HG02981 (cell line): ENCODE results near the gene ZNF550.
"Not testable (repeated sequence)": the region's sequence is repeated elsewhere in the genome, so short reads cannot be mapped to it uniquely, and the experiment has no call there.

ENCODE experiments used
- ATAC-seq: cut with Tn5 transposase; IDR thresholded peaks from one replicate; pipeline ENCODE4 v1.9.1; 2021; ENCODE audit warnings: mild to moderate bottlenecking, moderate library complexity; ENCODE audit not compliant: unreplicated experiment

Gene ZNF550

GRCh38 chr19:57537953-57538547 is 21.6 kb downstream of the ZNF550 start:
- no peak for ATAC-seq

DNA sequence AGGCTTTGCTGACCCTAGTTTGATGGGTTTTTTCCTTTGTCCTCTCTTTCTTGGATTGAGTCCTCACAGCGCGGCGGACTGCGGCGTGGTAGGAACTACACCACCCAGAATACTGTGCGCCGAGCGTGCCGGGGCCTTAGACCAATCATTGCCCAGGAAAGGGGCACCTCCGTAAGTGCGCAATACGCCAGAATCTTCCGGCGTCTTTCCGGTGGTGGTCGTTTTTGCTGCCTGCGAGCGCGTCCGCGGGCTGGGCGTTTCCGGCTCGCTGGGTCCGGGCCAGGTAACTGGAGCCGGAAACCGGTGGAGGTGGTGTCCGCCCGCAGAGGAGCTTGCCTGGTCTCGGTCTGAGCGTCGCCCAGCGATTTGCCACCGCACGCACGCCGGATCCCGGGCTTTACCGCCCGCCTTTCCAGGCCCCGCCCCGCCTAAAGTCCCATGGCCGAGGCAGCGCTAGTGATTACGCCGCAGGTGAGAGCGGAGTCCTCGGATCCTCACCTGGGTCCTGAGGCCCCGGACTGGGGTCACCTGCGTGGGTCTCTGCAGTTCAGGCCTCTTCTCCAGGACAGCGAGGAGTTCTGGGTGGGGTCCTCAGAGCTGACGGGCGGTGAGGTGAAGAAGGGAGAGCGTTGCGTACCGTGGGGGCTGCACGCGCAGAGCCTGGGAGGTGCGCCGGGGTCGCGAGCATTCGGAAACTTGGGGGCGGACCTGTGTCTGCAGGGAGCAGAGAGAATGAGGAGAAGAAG is 32.4 kb downstream of the ZNF550 start, which contains the start of gene ZNF549:
ZNF549 (plus strand) TSS at position 221 of the 746 bp plus-strand sequence; CDS start at position 439, 218 bp downstream.
- peak; percentile 99 for ATAC-seq

GRCh38 chr19:57518021-57518420 is 41.6 kb downstream of the ZNF550 start:
- not testable (repeated sequence) for ATAC-seq

- no peak for ATAC-seq
Measured at GRCh38 chr19:57515255-57515654, 44.4 kb downstream of the ZNF550 start.

DNA sequence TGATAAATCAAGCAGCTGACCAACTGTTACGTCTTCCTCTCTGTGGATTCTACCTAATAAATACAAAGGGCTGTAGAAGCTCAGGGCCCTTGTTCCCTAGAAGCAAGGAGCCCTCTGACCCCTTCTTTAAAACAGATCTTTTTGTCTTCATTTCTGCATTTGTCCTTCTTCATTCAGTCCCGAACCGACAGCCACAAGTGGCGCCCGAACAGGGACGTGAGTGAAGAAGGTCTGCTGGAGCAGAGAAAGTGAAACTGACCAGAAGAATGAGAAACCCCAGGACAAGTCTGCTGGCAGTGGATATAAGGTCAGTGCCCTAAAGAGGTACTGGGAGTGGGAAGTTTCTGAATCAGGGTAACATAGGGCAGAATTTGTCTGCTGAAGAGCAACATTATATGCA is 46.8 kb downstream of the ZNF550 start:
- ATAC-seq, result no peak

GRCh38 chr19:57511484-57511883 is 48.2 kb downstream of the ZNF550 start:
- no peak for ATAC-seq

DNA sequence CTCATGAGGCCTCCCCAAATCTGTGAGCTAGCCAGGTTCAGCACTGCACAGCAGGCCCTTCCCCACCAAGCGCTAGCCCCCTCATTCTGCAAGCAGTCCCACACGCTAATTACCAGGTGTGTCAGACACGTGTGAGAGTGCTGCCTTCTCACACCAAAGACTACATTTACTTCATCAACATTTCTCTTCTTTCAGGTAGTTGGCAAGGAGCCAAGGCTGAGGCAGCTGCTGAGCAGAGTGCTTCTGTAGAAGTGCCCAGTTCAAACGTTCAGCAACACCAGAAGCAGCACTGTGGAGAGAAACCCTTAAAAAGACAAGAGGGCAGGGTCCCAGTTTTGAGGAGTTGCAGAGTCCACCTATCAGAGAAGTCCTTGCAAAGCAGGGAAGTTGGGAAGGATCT is 53.5 kb downstream of the ZNF550 start:
- ATAC-seq, result no peak

GRCh38 chr19:57500400-57500799 is 59.3 kb downstream of the ZNF550 start:
- not testable (repeated sequence) for ATAC-seq

GRCh38 chr19:57499680-57500395 is 59.8 kb downstream of the ZNF550 start, which contains the start of gene ZNF773:
TSS of gene ZNF773 (plus strand) at chr19:57499938. CDS start at chr19:57500081, 143 bp downstream.
- peak; percentile 100 for ATAC-seq

DNA sequence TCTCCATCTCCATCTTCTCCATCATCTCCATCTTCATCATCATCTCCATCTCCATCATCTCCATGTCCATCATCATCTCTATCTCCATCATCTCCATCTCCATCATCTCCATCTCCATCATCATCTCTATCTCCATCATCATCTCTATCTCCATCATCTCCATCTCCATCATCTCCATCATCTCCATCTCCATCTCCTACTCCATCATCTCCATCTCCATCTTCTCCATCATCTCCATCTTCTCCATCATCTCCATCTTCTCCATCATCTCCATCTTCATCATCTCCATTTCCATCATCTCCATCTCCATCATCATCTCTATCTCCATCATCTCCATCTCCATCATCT is 60.4 kb downstream of the ZNF550 start:
- ATAC-seq, result not testable (repeated sequence)

- not testable (repeated sequence) for ATAC-seq
Measured at GRCh38 chr19:57488299-57488644, 71.4 kb downstream of the ZNF550 start.

DNA sequence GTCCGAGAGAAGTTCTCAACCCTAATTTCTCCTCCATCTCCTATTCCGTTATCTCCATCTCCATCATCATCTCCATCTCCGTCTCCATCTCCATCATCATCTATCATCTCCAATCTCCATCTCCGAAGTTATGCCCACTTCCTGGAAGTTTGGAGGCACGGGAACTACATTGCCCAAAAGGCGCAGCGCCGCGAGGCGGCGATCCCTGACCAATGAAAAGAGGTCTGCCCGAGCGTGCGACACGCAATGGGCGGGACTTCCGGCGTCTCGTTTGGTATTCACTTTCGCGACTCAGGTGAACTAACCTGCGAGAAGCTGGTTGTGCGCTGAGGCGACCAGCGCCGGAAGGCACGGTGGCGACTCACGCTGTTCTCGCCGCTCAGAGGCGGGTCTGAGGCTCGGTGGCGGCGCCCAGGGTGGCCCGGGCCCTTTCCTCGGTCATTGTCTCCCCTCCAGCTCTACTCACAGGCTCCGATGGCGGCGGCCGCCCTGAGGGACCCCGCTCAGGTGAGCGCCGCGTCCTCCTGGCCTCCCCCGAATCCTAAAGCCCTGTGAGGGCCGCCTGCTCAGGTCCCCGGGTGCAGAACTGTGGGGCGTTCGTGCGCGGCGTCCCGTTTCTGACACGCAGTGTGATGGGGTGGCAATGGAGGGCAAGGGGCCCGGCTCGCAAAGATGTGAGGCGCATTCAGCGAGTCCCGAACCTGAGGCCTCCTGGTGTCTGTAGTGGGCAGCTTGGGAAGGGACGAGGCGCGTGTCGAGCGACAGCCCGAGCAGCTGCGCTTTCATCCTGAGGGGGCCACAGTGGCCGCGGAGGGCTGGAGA is 72.0 kb downstream of the ZNF550 start, which contains the start of gene ZNF419:
ZNF419 (plus strand) TSS at position 274 of the 822 bp plus-strand sequence; CDS start at position 475, 201 bp downstream.
- ATAC-seq, result peak; percentile 94
